GM18511 (cell line): ENCODE measurements around the gene NFS1.
"Not testable (repeated sequence)": the region's sequence is repeated elsewhere in the genome, so short reads cannot be mapped to it uniquely, and the experiment has no call there.

Experiments
- ATAC-seq: cut with Tn5 transposase; IDR thresholded peaks from one replicate; pipeline ENCODE4 v1.9.1; 2021; ENCODE audit warnings: mild to moderate bottlenecking, moderate library complexity; ENCODE audit not compliant: unreplicated experiment

Gene NFS1

GRCh38 chr20:35710039-35710438 is 10.9 kb upstream of the NFS1 start:
- no peak for ATAC-seq

DNA sequence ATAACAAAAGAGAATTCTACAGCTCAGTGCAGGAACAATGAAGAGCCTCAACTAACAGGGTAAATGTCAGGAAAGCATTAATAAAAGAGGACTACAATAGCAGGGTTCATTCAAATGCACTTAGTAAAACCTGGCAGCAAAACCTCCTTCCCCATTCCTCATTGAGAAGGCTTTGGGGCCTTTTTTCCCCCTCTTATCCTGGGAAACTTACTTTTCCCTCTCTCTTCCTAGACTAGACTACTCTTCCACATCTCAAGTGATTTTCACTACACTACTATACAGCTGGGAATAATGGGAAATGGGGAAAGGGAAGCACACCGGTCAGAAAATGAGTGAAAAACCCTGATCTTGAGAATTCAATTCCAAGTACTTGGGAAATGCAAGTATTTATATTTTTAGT is 10.1 kb upstream of the NFS1 start:
- ATAC-seq: no peak

DNA sequence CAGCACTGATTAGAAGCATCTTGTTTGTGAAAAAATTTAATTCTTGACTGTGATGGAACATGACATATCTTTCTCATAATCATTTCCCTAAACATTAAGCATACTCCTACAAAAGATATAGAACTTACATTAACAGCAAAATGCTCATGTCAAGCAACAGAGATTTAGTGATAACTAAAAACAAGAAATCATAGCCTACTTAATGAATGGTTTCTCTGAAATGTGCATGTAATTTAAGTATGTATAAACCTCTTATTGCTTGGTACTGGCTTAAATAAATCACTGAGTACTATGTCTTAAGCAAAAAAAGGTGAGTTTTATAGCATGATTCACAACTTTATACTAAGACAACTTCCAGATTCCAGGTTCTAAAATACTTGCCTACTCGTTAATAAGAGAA is 9.3 kb upstream of the NFS1 start:
- ATAC-seq: no peak

- ATAC-seq: not testable (repeated sequence)
These were observed 7.7 kb upstream of the NFS1 start for GRCh38 chr20:35706591-35707529.

DNA sequence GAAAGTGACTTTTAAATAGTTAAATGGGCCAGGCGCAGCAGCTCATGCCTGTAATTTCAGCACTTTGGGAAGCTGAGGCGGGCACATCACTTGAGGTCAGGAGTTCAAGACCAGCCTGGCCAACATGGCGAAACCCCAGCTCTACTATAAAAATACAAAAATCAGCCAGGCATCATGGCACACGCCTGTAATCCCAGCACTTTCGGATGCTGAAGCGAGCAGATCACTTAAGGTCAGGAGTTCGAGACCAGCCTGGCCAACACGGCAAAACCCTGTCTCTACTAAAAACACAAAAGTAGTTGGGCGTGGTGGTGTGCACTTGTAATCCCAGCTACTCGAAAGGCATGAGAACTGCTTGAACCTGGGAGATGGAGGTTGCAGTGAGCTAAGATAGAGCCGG is 6.7 kb upstream of the NFS1 start:
- not testable (repeated sequence) for ATAC-seq

GRCh38 chr20:35704514-35705261 is 5.5 kb upstream of the NFS1 start:
- no peak for ATAC-seq

DNA sequence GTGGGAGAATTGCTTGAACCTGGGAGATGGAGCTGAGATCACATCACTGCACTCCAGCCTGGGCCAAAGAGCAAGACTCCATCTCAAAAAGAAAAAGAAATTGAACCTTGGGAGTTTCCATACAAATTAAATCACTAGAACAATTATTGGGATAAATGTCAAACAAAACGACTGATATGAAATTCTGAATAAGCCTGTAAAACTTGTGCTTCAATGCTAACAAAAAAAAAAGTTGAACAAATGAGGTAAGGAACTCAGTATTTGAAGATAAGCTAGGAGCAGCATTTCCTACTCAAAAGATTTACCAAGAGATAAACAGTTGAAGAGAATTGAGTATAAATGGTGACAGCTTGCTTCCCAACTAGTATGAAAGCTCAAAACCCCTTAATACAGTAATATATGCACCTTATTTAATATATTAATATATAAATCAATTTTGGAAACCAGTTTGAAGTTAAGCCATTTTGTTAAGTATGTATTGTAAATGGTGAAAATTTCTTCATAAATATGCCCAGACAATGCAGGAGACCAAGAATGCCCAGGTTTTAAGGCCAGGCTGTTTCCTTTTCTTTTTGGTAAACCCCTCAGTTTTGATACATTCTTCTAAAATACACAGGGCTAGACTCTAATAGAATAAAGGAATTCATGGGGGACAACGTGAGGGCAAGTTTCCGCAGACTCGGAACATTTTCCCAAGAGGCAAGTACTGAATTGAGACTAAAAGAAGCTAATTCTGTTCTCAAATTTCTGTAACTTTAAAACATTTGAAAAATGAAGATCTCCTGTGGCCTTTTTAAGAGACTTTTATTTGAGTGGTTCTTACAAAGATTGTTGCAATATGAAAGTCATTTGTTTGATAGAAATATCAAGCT is 3.9 kb upstream of the NFS1 start:
- no peak for ATAC-seq

GRCh38 chr20:35702051-35702823 is 3.1 kb upstream of the NFS1 start:
- no peak for ATAC-seq

- no peak for ATAC-seq
These were observed 1.5 kb upstream of the NFS1 start for GRCh38 chr20:35700625-35701148.

DNA sequence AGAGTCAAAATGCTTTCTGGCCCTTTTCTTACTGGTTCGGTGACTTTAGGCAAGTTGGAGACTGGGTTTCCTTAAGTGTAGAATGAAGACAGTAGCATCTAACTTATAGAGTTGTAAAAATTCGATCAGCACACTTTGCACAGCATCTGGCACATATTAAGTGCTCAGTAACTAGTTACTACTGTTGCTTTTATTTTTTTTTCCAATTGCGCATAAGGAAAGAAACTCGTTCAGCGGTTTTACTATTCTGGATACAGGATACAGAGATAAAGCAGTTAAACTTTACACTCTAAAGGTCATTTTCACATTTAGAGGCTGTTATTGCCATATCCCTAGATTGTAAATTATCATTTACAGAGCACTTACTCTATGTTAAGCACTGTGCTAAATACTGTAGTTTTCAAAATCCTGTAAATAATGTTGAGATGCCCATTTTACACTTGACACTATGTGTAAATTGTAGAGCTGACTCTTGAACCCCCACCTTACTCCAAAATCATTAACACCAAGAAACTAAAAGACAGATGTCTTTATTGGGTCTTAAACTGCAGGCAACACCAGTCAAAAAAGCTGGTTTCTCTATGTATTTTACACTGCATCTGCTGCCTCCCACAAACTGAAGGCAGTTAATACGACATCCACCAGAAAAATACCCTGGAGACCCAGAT is 939 bp upstream of the NFS1 start:
- ATAC-seq: no peak

GRCh38 chr20:35698298-35699126 is 640 bp downstream of the NFS1 start:
- ATAC-seq: peak; percentile 38

- no peak for ATAC-seq
These were observed 1.4 kb downstream of the NFS1 start for GRCh38 chr20:35697696-35698297.

DNA sequence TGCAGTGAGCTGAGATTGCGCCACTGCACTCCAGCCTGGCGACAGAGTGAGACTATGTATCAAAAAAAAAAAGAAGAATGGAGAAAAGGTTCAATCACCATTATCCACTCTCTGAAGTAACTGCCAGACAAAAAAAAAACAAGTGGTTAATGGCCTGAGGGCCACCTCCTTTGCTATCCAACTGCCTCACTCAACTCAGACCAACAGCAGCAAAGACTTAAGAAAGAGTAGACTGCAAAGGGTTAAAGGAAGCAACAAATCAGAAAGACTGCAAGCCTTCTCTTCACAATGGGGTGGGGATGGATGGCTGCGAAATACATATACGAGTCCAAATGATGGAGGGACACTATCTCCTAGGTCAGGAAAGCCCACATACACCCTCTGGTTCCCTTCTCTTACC is 3.2 kb downstream of the NFS1 start:
- no peak for ATAC-seq

- ATAC-seq: no peak
These were observed 3.9 kb downstream of the NFS1 start for GRCh38 chr20:35695245-35695749.

DNA sequence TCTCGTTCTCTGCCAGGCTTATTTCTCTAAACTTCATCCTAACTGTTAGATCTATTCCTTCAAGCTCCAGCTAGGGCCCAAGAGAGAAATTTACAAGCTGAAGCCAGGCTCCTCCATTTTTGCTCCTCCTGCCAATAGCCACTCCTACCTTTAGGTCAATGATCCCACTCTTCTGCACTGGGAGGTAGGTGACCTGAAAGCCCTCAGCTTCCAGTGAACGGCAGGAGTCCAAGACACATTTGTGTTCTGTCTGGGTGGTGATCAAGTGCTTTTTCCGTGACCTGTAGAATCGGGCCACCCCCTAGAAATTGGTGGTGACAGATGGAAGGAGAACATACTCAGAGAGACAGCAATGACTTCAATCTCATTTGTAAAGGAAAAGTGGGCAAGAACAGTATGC is 8.9 kb downstream of the NFS1 start:
- ATAC-seq: no peak

- ATAC-seq: not testable (repeated sequence)
These were observed 12.3 kb downstream of the NFS1 start for GRCh38 chr20:35686872-35687271.

GRCh38 chr20:35685368-35685767 is 13.8 kb downstream of the NFS1 start:
- ATAC-seq: not testable (repeated sequence)

- no peak for ATAC-seq
These were observed 17.2 kb downstream of the NFS1 start for GRCh38 chr20:35681960-35682359.
